Neuron (in vitro differentiated cells): ENCODE data around the gene P2RX1.

ENCODE experiments used
- H2AFZ ChIP-seq: one replicate; pipeline ENCODE4 v1.6.1; 2013; ENCODE audit warnings: low read depth, mild to moderate bottlenecking, inconsistent platforms, low read length, moderate library complexity
- H3K27me3 ChIP-seq: one replicate; pipeline ENCODE4 v1.6.1; 2013; ENCODE audit warnings: low read length; ENCODE audit not compliant: insufficient read depth
- H3K36me3 ChIP-seq: one replicate; pipeline ENCODE4 v1.6.1; 2013; ENCODE audit warnings: low read length; ENCODE audit not compliant: insufficient read depth
- H3K4me1 ChIP-seq: one replicate; pipeline ENCODE4 v1.6.1; 2013; ENCODE audit warnings: low read length; ENCODE audit not compliant: insufficient read depth
- H3K4me3 ChIP-seq: 2 replicates; pipeline ENCODE4 v1.5.1; 2013; ENCODE audit warnings: mild to moderate bottlenecking, low read length, moderate library complexity
- H3K9me3 ChIP-seq: one replicate; pipeline ENCODE4 v1.6.1; 2013; ENCODE audit warnings: low read length

P2RX1 gene

DNA sequence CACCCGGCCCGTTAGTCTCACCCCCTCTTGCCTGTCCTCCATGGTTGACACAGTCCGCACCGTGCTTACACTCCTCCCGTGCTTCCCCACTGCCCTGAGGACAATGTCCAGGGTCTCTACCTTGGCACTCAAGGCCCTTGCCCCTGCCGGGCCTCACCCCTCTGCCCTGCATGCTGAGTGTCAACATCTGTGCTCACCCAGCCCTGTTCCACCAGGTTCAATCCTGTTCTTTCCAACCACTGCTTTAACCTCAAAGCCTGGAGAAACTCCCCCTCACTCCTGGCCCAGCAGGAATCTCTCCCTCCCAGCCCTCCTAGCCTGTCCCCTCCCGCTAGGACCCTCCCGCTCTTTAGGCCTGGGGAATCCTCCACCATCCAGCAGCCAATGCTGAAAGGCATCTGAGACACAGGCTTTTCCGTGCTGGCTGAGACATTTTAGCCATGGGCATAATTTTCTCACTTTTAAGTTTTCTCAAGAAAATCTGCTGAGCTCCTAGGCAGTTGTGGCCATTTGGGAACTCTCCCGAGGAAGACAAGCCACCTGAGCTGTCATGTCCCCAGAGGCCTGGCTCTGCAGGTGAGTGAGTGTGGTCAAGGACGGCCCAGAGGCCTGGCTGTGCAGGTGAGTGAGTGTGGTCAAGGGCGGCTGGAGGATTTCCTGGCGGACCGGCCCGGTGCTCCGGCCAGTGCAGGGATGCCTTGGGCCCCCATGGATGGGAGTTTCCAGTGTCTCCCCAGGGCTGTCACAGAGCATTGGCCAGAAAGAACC, 10.8 kb upstream of the P2RX1 start:
- Histone ChIP-seq H3K4me1 (peaks cover 14% of the 10 kb centered on the region), H3K27me3 (peaks cover 18% of the 10 kb centered on the region), H3K9me3 (no peaks in the 10 kb centered on the region), H3K36me3 (no peaks in the 10 kb centered on the region), H2AFZ (no peak overlapping the region), H3K4me3 (no peak overlapping the region)

DNA sequence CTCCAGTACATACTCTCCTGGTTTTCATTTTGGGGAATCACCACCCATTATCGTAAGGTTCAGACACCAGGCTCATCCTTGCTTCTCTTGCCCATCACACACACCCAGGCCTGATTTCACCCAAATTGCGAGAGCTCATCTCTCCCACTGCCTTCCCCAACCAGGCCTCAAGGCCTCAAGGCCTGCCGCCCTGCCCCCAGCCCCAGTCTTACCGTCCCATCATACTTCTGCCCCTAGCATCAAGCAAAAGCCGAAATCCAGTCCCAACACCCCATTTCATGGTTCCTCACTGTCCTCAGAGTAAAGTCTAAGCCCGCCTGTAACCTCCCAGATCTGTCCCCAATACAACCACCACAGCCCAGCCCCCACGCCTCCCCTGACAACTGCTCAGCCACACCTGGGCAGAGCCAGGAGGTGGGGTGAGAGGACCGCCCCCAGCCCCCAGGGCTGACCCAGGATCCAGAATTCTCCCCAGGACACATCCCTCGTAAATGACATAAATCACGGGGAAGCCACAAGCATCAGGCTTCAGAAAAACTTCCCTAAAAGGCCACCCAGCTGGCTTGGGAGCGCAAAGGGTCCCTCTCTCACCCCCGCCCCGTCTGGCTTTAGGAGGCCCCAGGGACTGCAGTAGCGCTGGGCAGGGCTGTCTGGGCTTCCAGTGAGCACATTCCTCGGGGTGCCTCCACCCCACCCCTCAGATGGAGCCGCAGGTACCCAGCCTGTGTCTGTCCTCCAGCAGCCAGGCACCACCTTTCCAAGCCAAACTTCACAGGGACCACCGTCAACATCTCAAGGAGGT, 9.6 kb upstream of the P2RX1 start:
- H3K27me3 ChIP-seq: peaks cover 18% of the 10 kb centered on the region
- H3K4me3 ChIP-seq: no peak overlapping the region
- H3K36me3 ChIP-seq: no peaks in the 10 kb centered on the region
- peaks cover 14% of the 10 kb centered on the region for H3K4me1 ChIP-seq
- H3K9me3 ChIP-seq: no peaks in the 10 kb centered on the region
- H2AFZ ChIP-seq: no peak overlapping the region

DNA sequence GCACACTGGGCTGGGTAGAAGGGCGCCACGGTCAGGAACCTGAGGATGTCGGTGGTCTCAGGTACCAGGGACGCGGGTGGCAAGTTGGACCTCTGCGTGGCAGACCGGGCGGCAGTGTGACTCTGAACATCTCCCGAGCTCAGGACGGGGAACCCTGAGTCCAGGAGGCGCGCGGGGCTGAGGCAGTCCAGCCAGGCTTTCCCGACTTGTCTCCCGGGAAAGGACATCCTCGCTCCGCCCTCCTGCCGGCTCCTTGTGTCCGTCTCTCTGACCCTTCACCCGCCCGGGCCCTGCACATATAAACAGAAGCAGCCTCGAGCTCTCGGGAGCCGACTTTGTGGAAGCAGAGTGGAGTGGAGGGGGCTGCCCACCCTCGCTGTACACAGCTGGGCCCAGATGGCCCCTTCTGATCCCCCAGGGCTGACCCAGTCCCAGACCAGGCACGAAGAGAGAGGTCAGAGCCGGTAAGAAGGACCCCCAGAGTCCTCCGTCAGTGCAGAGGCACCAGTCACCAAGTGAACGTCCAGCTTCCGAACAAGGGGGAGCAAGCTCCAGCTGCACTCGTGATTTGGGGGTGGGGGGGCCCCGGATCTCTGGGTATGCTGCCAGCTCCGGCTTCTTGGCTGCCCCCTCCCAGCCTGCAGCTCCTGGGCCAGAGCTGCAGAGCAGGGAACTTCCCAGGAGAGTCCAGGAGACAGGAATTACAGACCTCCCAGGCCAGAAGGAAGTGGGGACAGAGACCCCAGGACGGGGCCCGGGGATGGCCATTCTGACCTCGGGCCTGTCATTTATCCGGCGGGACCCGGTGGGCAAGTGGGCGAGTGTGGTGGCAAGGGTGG, 8.5 kb upstream of the P2RX1 start:
- Histone ChIP-seq H2AFZ (peak overlapping the region; percentile 13), H3K9me3 (no peaks in the 10 kb centered on the region), H3K36me3 (no peaks in the 10 kb centered on the region), H3K4me1 (peaks cover 14% of the 10 kb centered on the region), H3K4me3 (no peak overlapping the region), H3K27me3 (peaks cover 18% of the 10 kb centered on the region)

DNA sequence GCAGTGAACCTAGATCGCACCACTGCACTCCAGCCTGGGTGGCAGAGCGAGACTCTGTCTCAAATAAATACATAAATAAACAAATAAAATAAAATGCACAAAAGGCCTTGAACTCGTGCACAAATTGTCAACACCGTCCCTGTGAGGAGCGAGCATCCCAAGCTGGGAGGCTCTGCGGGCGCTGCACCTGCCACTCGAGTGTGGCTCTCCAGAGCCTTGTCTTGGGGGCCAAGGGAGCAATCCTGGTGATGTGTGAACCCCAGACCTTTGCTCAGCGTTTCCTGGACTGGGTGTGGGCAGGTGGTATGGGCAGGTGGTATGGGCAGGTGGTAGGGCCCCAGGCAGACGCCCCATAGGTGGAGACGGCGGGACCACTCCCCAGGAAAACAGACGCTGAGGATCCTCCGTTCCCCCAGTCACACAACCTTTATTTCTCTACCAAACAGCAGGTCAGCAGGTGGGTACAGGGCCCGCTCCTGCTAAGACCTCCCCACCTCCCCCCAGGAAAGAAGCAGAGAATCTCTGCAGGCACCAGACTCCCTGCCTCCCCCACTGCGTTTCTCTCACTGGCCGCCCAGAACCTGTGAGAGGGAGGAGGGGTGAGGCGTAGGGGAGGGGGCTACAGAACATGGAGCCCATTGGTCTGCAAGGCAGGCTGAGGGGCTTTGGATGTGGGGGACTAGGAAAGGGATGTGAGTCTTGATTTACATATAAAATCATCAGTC, 7.4 kb upstream of the P2RX1 start:
- H2AFZ ChIP-seq: no peak overlapping the region
- H3K36me3 ChIP-seq: no peaks in the 10 kb centered on the region
- peaks cover 21% of the 10 kb centered on the region for H3K27me3 ChIP-seq

DNA sequence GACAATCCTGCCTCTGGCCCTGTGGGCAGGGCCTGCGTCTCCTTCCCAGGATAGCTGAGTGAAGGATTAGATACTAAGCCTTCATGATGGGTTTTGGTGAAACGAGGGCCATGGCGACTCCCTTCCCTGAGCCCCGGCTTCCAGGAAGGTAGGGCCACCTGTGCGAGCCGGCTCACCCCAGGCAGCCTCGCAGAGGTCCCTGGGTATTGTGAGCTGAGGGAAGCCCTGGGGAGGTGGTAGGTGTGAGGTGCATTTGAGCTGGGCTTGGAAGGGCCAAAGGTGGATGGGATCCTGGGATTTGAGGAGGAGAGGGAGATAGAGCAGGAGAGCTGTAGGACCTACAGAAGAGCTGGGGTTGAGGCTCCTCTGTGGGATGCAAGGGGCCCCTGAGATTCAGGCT, 6.5 kb upstream of the P2RX1 start:
- Histone ChIP-seq H3K4me3 (no peak overlapping the region), H3K36me3 (no peaks in the 10 kb centered on the region), H3K27me3 (peaks cover 21% of the 10 kb centered on the region), H3K4me1 (peaks cover 14% of the 10 kb centered on the region), H3K9me3 (no peaks in the 10 kb centered on the region), H2AFZ (no peak overlapping the region)

More for the DNA sequence above, 7.4 kb upstream of the P2RX1 start:
- H3K9me3 ChIP-seq: no peaks in the 10 kb centered on the region
- H3K4me3 ChIP-seq: no peak overlapping the region
- peaks cover 14% of the 10 kb centered on the region for H3K4me1 ChIP-seq

DNA sequence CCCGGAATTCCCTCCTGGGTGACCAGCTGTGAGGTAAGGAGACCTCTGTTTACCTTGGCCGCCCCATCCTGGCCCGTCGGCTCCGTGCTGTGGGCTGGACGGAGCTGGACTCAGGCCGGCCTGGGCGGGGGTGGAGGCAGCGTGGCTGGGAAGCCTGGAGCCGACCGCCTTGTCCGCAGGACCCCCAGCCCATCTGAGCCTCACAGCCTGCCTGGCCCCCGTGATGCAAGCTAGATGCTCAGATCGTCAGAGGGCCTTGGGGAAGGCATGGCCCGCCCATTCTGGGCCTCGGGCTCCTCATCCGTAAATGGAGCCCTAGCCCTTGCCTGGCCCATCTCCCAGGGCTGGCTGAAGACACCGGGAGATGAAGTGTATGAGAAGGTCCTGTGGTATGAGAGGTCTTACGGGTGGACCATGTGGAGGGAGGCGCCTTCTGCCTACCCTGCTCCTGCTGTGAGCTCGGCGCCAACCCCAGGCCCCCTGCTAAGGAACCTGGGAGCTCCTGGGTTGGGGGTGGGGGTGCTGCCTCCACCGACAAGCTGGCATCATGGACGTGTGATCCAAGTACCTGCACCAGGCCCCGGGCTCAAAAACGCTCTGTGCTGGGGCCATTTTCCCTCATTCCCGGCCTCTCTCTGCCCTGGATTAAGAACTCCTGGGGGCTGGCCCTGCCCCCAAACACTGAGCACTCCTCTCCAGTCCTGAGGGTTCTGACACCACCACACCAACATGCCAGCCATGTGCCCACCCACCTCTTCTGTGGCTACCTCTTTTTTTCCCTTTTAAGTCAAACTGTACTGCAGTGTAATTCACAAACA, 5.4 kb upstream of the P2RX1 start:
- Histone ChIP-seq H3K4me1 (peaks cover 14% of the 10 kb centered on the region), H3K9me3 (no peaks in the 10 kb centered on the region), H3K27me3 (peaks cover 21% of the 10 kb centered on the region), H3K36me3 (no peaks in the 10 kb centered on the region), H3K4me3 (no peak overlapping the region), H2AFZ (no peak overlapping the region)

DNA sequence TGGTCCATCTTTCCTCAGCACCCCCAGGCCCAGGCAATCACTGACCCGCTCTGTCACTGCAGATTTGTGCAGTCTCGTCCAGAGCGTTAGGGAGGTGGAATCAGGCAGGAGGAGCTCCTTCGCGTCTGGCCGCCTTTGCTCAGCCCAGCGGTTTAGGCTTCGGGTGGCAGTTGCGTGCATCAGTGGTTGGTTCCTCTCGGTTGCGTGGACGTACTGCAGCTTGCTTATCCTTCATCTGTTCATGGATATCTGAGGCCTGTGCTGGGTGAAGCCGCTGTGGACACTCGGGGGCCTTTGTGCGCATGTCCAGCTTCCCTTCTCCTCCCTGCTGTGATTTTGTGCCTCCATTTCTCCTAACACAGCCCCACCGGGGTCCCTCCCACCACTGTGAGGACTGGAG, 4.7 kb upstream of the P2RX1 start:
- Histone ChIP-seq H3K4me1 (peaks cover 14% of the 10 kb centered on the region), H2AFZ (no peak overlapping the region), H3K36me3 (no peaks in the 10 kb centered on the region), H3K4me3 (no peak overlapping the region), H3K27me3 (peaks cover 21% of the 10 kb centered on the region), H3K9me3 (no peaks in the 10 kb centered on the region)

DNA sequence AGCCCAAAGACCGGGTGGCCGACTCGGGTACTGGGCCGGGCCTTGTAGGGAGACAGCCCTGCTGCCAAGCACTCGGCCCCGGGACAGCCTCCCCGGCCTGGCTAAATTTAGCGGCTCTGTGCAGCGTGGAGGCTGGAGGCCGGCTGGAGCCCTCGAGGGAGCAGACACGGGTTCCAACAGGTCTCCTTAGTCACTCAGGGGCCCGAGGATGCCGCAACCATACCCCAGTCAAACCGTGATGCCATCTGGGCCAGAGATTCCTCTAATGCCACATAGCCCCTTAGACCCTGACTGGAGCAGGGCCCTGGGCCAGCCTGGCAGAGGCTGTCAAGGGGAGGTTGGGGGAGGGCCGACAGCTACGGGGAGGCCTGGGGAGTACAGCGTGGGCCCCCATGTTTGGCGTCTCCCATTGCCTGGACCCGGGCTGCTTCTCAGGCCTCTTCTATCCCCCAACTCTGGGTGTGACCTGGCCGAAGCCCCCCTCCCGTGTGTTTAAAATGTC, 2.9 kb upstream of the P2RX1 start:
- Histone ChIP-seq H3K36me3 (no peaks in the 10 kb centered on the region), H3K4me3 (no peak overlapping the region), H2AFZ (no peak overlapping the region), H3K9me3 (no peaks in the 10 kb centered on the region), H3K4me1 (peaks cover 6% of the 10 kb centered on the region), H3K27me3 (peaks cover 9% of the 10 kb centered on the region)

DNA sequence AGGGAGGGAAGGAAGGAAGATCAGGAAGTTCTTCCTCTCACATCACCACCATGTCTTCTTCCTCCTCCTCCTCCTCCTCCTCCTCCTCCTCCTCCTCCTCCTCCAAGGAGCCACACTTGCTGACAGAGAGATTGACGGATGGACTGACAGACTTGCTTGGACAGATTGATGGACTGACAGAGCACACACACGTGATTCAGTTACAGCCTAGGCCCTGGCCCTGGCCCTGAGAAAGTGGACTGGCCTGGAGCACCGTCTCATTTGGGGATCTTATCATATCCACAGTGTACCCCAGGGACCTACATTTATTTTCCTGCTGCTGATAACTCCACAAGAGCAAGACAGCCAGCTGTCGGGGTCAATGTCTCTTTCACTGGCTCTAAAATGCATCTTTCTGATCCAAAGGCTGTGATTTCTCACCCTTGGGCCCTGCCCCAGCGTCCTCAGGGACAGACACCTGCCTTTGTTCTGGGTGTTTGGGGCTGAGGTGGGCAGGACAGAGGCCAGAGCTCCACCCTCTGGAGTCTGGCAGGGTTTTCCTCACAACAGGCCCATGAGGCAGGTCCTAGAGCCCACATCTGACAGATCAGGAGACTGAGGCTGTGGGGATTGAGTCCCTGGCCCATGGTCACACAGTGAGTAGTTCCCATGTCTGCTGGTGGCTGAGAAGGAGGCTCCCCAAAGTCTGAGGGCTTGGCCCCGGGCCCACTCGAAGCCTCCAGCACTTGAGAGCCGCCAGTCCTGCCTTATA, 2.3 kb upstream of the P2RX1 start:
- peaks cover 9% of the 10 kb centered on the region for H3K27me3 ChIP-seq
- no peaks in the 10 kb centered on the region for H3K9me3 ChIP-seq
- H3K4me1 ChIP-seq: no peaks in the 10 kb centered on the region
- no peaks in the 10 kb centered on the region for H3K36me3 ChIP-seq
- no peak overlapping the region for H2AFZ ChIP-seq
- no peak overlapping the region for H3K4me3 ChIP-seq

DNA sequence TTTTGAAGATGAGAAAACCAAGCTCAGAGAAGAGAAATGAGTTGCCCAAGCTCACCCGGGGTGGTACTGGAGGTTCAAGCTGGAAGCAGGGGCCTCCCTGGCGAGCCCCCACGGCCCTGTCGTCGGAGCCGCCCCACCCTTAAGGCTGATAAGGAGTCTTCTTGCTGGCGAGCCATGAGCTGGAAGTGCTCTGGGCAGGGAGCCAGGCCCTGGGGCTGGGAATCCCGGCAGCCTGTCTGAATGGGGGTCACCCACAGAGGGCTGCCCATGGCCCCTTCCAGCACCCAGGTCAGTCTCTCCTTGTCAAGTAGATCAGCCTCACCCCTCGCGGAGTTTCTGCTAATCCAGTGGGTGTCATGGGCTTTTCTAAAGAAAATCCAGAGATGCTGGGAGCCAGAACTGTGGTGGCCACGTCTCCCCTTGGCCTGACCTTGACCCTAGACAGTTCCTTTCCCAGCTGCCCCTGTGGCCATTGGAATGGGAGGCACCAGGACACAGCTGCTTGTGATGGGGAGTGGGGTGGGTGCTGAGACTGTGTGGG, 1.2 kb upstream of the P2RX1 start:
- Histone ChIP-seq H2AFZ (no peak overlapping the region), H3K9me3 (no peaks in the 10 kb centered on the region), H3K27me3 (peaks cover 4% of the 10 kb centered on the region), H3K36me3 (no peaks in the 10 kb centered on the region), H3K4me1 (no peaks in the 10 kb centered on the region), H3K4me3 (no peak overlapping the region)

DNA sequence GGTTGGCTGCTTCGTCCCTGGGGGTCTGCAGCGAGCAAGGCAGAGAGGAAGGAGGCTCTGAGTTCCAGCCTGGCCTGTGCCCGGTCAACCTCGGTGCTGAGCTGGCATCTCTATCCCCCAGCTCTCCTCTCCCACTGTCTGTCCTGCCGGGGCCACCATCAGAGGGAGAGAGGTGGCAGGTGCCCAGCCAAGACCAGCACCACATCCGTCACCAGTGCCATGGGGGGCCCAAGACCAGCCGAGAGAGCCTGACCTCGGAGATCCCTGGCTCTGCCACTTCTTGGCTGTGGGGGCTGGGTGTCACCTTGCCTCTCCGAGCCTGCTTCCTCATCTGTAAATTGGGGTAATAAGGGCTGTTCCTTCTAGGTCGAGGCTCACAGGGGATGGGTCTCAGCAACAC, 560 bp upstream of the P2RX1 start:
- no peaks in the 10 kb centered on the region for H3K4me1 ChIP-seq
- H3K4me3 ChIP-seq: no peak overlapping the region
- no peaks in the 10 kb centered on the region for H3K36me3 ChIP-seq
- H2AFZ ChIP-seq: no peak overlapping the region
- no peaks in the 10 kb centered on the region for H3K9me3 ChIP-seq
- peaks cover 4% of the 10 kb centered on the region for H3K27me3 ChIP-seq
